K562 (cell line): Measurements from ENCODE around the gene BLOC1S4.
"Not testable (repeated sequence)": the region's sequence is repeated elsewhere in the genome, so short reads cannot be mapped to it uniquely, and the experiment has no call there.

Experiments
- BRD4 ChIP-seq: fragments of 200-600 bp; sonication (generic); IDR thresholded peaks from 2 replicates; pipeline ENCODE4 v1.6.1; 2017; ENCODE audit warnings: inconsistent platforms
- CHD1 ChIP-seq: fragments of 200-600 bp; sonication (generic); IDR thresholded peaks from one replicate; pipeline ENCODE4 v1.6.1; 2012; ENCODE audit warnings: mild to moderate bottlenecking, moderate library complexity, low read length, inconsistent platforms
- PHB2 ChIP-seq: fragments of 450-650 bp; IDR thresholded peaks from 2 replicates; pipeline ENCODE4 v1.6.1; 2017; ENCODE audit warnings: low read depth
- SRF ChIP-seq, 2 experiments: fragments of 250-450, 450-650 bp in 1 of 2; sonication (Bioruptor Pico) in 1 of 2; sonication (generic) in 1 of 2; formaldehyde crosslinking; IDR thresholded peaks; 2 replicates each; pipeline versions ENCODE4 v1.5.0 to v1.5.1; 2020 to 2022; ENCODE audit warnings: mild to moderate bottlenecking in 1 of 2, missing genetic modification reagents in 1 of 2
- STAT5A ChIP-seq: IDR thresholded peaks from 2 replicates; pipeline ENCODE4 v1.6.1; 2012; ENCODE audit warnings: low read length, inconsistent platforms, borderline replicate concordance
- TAF1 ChIP-seq: IDR thresholded peaks from 2 replicates; pipeline ENCODE4 v1.6.1; 2011; ENCODE audit warnings: mild to moderate bottlenecking, low read length, moderate library complexity; ENCODE audit not compliant: insufficient read depth, control insufficient read depth, severe bottlenecking; ENCODE audit errors: extremely low read depth
- TARDBP ChIP-seq: fragments of 450-650 bp; IDR thresholded peaks from 2 replicates; pipeline ENCODE4 v1.6.1; 2016
- XRCC4 ChIP-seq: IDR thresholded peaks from one replicate; pipeline ENCODE4 v1.6.1; 2011; ENCODE audit not compliant: insufficient read depth, insufficient read length; ENCODE audit errors: extremely low read depth
- ZSCAN32 ChIP-seq: fragments of 450-650 bp; formaldehyde crosslinking; IDR thresholded peaks from 2 replicates; pipeline ENCODE4 v1.4.0; 2020; ENCODE audit warnings: mild to moderate bottlenecking, moderate library complexity
- TF ChIP-seq, protein P1 (sequence below), 3 experiments: IDR thresholded peaks in 2 of 3; conservative IDR thresholded peaks in 1 of 3; 2 replicates each; pipeline ENCODE4 v1.5.1; 2011 to 2012; ENCODE audit warnings: low read length in 3 of 3, mild to moderate bottlenecking in 3 of 3, control low read depth in 2 of 3, improper control_type of control experiment in 1 of 3, inconsistent platforms in 1 of 3, low read depth in 1 of 3, mixed read lengths in 1 of 3, moderate library complexity in 1 of 3; ENCODE audit not compliant: insufficient read depth in 2 of 3

DNA sequence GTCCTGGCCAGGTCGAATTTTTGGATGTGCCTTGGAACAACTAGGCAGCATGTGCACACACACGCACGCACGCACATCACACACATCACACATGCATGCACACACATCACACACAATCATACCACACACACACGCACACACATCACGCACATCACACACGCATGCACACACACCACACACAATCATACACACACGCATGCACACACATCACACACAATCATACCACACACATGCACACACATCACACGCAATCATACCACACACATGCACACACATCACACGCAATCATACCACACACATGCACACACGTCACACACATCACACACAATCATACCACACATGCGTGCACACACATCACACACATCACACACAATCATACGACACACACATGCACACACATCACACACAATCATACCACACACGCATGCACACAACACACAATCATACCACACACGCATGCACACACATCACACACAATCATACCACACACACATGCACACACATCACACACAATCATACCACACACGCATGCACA is 9.5 kb downstream of the BLOC1S4 start:
- TF ChIP-seq, protein P1, sequence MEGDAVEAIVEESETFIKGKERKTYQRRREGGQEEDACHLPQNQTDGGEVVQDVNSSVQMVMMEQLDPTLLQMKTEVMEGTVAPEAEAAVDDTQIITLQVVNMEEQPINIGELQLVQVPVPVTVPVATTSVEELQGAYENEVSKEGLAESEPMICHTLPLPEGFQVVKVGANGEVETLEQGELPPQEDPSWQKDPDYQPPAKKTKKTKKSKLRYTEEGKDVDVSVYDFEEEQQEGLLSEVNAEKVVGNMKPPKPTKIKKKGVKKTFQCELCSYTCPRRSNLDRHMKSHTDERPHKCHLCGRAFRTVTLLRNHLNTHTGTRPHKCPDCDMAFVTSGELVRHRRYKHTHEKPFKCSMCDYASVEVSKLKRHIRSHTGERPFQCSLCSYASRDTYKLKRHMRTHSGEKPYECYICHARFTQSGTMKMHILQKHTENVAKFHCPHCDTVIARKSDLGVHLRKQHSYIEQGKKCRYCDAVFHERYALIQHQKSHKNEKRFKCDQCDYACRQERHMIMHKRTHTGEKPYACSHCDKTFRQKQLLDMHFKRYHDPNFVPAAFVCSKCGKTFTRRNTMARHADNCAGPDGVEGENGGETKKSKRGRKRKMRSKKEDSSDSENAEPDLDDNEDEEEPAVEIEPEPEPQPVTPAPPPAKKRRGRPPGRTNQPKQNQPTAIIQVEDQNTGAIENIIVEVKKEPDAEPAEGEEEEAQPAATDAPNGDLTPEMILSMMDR (IDR thresholded peaks at IDR 0.05 in 2 of 3, conservative IDR thresholded peaks at IDR 0.05 in 1 of 3; ENCODE audit: insufficient read depth in 2 of 3, low read depth in 1 of 3, low read length in 3 of 3), result not testable (repeated sequence)
- not testable (repeated sequence) for TF ChIP-seq SRF (CRISPR knock-in tag; IDR thresholded peaks at IDR 0.05); STAT5A; TAF1; TARDBP; ZSCAN32 (CRISPR knock-in tag); CHD1; XRCC4; PHB2; BRD4
